Stimulated activated CD4-positive, alpha-beta T cell treated with anti-CD3 and anti-CD28 coated beads, Interleukin-15, amount 100 ng/mL, for 24 hours (primary cell): Measurements from ENCODE around the gene SLC25A47.
"Not testable (repeated sequence)": the region's sequence is repeated elsewhere in the genome, so short reads cannot be mapped to it uniquely, and the experiment has no call there.

ENCODE experiments used
- DNase-seq: peaks from one replicate; pipeline ENCODE4 v3.0.0-alpha.2; 2020

Gene SLC25A47

GRCh38 chr14:100306101-100306997 lies 16.8 kb upstream of the SLC25A47 start, which contains the start of gene SLC25A29:
SLC25A29 (minus strand) TSS chr14:100306444; CDS start chr14:100306232, 212 bp downstream.
- DNase-seq: peak; percentile 86

GRCh38 chr14:100306998-100307765 lies 16.0 kb upstream of the SLC25A47 start:
- no peak for DNase-seq

- no peak for DNase-seq
These were observed 15.2 kb upstream of the SLC25A47 start for GRCh38 chr14:100307766-100308426.

- not testable (repeated sequence) for DNase-seq
These were observed 14.7 kb upstream of the SLC25A47 start for GRCh38 chr14:100308427-100308792.

- no peak for DNase-seq
These were observed 14.0 kb upstream of the SLC25A47 start for GRCh38 chr14:100309028-100309737.

GRCh38 chr14:100312110-100312876 lies 10.8 kb upstream of the SLC25A47 start:
- not testable (repeated sequence) for DNase-seq

- no peak for DNase-seq
These were observed 10.2 kb upstream of the SLC25A47 start for GRCh38 chr14:100312877-100313400.

GRCh38 chr14:100313464-100314230 lies 9.5 kb upstream of the SLC25A47 start:
- no peak for DNase-seq

- DNase-seq: no peak
These were observed 8.4 kb upstream of the SLC25A47 start for GRCh38 chr14:100314724-100315123.

- DNase-seq: no peak
These were observed 5.8 kb upstream of the SLC25A47 start for GRCh38 chr14:100317389-100317788.

GRCh38 chr14:100317912-100318808 lies 5.0 kb upstream of the SLC25A47 start:
- DNase-seq: peak; percentile 81

GRCh38 chr14:100320157-100320856 lies 2.8 kb upstream of the SLC25A47 start:
- no peak for DNase-seq

- no peak for DNase-seq
These were observed 1.5 kb upstream of the SLC25A47 start for GRCh38 chr14:100321473-100322137.

GRCh38 chr14:100322138-100322957 lies 791 bp upstream of the SLC25A47 start:
- no peak for DNase-seq

- DNase-seq: no peak
These were observed 786 bp downstream of the SLC25A47 start for GRCh38 chr14:100323942-100324307.

- DNase-seq: no peak
These were observed 2.1 kb downstream of the SLC25A47 start for GRCh38 chr14:100325231-100325632.

GRCh38 chr14:100325958-100326357 lies 2.8 kb downstream of the SLC25A47 start:
- no peak for DNase-seq

- DNase-seq: no peak
These were observed 4.0 kb downstream of the SLC25A47 start for GRCh38 chr14:100327128-100327527.
